Metanephros (tissue), 1 donor: ENCODE results near the gene RMND5A. TPM values are rescaled to one million over a fixed set of nuclear protein-coding genes. Genes with fewer than 3 reads are reported as not detected.

Experiments used
- total RNA-seq: library from RNA; depleted of rRNA; stranded (reverse); fragments of >200 nt; gene quantifications from one replicate; pipeline ENCODE4 v1.2.3, GENCODE V29; 2014

Gene RMND5A, protein sequence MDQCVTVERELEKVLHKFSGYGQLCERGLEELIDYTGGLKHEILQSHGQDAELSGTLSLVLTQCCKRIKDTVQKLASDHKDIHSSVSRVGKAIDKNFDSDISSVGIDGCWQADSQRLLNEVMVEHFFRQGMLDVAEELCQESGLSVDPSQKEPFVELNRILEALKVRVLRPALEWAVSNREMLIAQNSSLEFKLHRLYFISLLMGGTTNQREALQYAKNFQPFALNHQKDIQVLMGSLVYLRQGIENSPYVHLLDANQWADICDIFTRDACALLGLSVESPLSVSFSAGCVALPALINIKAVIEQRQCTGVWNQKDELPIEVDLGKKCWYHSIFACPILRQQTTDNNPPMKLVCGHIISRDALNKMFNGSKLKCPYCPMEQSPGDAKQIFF
- 69.2 TPM for total RNA-seq

DNA sequence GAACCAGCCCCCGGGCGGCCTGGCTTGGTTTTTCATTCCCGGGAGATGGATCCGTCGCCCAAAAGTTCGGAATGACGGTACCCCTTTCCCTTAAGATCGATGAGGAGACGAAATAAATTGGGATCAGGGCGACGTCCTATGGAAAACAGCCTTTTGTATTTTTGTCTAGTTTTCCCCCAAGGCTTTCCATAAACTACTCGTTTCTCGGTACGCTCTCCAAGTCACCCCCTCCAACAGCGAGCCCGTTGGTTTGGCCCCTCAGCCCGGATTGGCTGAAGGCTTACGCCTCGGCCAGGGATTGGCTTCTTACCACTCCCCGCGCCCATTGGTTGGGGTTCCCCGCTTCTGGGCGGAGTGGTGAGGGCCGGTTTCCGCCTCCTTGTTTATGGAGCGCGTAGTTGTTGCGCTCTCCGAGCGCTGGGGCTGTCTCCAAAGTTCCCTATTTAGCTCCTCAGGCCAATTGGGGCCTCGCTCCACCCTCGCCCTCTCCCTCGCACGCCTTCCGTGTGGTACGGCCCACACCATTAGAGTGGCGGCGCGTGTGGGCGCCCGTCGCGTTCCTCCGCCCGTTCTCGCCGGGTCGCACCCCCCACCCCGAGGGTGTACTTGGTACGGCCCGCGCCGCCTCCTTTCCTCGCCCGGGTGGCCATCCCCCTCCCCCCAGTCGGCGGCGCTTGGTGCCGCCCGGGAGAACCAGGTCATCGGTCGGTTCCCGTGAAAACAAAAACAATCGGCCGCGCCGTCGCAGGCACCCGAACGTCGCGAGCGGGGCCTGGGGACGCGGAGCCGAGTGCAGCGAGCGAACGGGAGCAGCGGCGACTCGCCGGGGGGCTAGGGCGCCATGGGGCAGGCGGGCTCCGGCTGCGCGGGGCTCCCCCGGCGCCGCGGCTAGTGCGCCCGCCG, at the start of gene RMND5A:
TSS of gene RMND5A (plus strand) at position 655 of the 903 bp plus-strand sequence. CDS start 377 bp downstream, outside the sequence.

DNA sequence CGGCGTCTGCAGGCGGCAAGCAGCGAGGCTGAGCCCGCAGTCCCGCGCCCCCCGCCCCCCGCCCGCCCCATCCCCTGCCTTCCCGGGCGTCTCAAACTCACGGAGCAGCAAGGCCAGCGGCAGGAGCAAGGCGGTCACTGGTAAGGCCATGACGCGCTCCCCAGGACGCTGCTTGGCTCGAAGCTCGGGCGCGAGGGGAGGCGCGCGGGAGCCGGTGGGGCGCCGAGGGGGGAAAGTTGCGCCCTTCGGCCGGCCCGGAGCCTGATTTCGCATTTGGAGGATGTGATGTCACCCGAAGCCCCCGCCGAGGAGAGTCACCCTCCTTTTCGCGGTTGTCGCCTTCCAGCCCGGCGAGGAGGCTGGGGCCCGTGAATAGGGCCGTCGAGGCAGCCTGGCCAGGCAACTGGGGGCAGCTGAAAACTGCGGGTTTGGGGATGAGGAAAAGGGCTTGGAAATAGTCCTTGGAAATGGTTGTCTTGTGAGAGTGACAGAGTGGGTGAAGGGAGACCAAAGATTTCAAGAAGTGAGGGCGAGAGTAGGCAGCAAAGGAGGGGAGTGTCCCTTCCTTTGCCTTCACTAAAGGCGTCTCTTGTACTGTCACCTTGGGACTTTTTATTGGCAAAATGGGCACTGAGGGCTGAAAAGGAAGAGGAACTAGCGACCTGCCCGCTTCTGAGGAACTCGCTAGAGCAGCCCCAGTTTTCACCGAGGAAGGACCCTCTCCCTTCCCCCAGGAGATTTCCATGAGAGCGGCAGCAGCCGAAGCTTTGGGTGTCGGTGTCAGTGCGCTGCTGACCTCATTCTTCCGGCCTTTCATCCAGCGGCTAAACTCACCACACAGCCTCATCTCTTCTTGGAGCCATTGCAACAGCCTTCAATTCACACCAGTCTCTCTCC, 70.8 kb downstream of the RMND5A start, which contains the start of gene CD8A:
TSS of gene CD8A (minus strand) at position 238 of the 897 bp plus-strand sequence. CDS start at position 150, 88 bp downstream.

Other genes with a start within 250 kb of the RMND5A start
- 45.7 TPM for gene CHMP3, start 156.8 kb upstream of the RMND5A start, total RNA-seq
- 24.6 TPM for gene RNF103, start 96.4 kb upstream of the RMND5A start, total RNA-seq
- 0.47 TPM for gene CD8A, start 70.6 kb downstream of the RMND5A start, total RNA-seq
- 0.88 TPM for gene CD8B, start 141.6 kb downstream of the RMND5A start, total RNA-seq
- gene RGPD1, start 221.8 kb downstream of the RMND5A start, total RNA-seq = 1.9 TPM